ENCODE results near the gene CNTNAP2.

DNA sequence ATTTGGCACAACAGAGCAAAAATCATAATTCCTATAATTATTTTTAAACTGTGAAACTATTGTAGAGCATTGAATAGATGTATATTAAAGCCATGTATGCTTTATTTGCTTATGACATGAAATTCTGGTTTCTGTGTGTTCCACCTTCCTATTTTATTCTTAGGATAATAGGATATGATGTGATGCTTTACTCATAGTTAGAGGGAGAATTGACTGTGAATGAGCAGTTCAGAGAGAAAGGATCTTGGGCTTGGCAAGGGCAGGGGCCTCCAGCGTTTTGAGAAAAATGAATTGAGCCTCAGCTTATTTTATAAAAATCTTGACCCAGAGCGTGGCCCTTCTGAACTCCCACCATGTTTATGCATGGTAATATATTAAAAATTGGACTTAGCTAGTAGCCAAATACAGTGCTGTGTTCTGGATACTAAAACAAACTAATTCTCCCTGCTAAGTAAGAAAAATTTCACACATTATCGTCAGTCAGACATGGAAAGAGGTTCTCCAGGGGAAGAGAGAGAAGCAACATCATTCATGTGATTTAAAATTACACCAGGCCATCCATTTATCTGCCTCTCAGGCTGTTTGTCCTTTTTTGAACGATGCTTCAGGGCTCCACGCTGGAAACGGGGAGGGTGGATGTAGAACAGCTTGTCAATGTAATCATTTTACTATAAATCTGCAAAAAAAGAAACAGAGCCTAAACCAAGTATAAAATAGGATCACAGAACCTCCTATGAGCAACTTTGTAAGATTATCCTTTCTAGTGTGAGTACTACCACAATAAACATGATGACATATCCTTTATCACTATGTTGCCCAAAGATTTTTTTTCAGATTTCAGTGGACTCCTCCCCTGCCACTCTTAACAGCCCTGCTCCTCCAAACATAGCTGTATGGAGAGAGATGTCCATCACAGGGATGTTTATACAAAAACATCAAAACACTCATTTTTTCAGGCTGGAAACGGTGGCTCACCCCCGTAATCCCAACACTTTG, 2215.9 kb downstream of the CNTNAP2 start:
- TF ChIP-seq GATA2 (IDR thresholded peaks at IDR 0.05; ENCODE audit: low read depth, low read length) (no peak), GATA3 (IDR thresholded peaks at IDR 0.05; ENCODE audit: low read depth, low read length) (no peak)
